ENCODE data around the gene RPGR.

GRCh38 chrX:38326086-38326485, 1.2 kb downstream of the RPGR start:
- no peak for TF ChIP-seq POLR2A (IDR thresholded peaks at IDR 0.05)
- TF ChIP-seq CTCF (IDR thresholded peaks at IDR 0.05 in 8 of 11, conservative IDR thresholded peaks at IDR 0.05 in 3 of 11): no peak
- no peak for TF ChIP-seq POLR2AphosphoS5 (IDR thresholded peaks at IDR 0.05)
